ENCODE measurements around the gene TFB1M.

The TFB1M gene

DNA sequence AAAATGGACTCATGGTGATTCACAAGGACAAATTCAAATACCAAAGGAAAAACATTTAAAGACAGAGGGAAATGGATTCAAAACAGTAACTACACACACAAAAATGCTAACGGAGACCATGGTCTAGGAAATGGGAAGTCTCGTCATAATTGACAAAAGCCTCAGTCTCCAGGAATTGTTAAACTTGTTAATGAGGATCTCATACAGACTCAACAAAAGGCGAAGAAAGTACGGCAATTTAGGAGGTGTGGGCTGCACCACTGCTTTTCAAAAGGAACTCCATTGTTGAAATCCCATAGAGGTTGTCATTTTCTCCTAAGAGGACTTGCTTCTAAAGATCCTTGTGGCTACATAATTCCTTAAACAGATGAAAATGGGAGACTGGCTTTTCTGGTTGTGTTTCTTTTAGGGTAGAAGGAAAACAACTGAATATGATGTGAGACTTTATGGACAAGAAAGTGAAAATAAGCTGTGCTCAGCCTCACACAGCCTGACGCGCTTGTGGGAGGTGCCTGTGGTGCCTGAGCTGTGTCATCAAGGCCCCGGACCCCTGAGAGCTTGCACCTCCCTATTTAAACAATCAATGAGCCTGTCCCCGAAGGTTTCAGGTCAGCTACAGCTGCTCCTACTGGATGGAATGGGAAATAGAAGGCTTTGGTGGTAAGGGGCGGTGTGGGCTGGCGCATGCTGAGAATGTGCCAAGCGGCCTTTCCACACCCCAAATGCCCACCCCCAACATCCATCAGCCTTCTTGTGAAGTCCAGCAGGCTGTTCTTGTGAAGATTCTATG, 53.0 kb downstream of the TFB1M start:
- DNase-seq: no peak

DNA sequence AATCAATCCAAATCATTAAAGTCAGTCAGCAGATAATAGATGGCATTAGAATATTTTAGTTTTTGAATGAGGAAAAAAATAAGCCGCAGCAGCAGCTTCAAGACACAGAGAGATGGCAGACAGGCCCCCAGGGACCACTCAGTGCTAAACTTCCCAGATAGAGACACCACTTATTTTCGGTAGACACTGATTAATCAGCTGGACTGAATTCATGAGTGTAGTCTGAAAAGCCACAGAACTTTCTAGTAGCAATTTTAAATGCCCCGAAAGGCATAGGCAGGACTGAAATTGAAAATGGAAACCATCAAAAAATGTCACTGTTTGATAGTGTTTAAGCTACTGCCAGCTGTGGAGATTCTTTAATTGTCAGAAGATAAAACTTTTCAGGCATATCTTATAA, 53.6 kb downstream of the TFB1M start:
- no peak for DNase-seq

DNA sequence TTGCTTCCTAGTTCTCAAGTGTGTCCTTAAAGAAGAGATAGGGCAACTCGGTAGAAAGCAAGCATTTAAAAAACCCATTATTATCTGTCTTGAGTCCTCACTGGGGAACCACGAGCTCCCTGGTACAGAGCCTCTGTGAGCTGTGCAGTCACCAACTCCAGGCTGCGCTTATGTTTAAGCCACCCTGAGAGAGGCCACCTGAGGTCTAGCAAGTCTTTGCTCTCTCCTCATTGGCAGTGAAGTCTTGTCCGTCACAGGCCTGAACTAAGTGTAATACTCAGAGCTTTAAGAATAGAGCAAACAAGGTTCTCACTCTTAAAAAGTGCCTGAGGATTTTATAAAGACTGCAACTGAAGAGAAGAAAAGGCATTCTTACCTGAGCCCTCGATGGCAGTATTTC, 54.4 kb downstream of the TFB1M start:
- no peak for DNase-seq

DNA sequence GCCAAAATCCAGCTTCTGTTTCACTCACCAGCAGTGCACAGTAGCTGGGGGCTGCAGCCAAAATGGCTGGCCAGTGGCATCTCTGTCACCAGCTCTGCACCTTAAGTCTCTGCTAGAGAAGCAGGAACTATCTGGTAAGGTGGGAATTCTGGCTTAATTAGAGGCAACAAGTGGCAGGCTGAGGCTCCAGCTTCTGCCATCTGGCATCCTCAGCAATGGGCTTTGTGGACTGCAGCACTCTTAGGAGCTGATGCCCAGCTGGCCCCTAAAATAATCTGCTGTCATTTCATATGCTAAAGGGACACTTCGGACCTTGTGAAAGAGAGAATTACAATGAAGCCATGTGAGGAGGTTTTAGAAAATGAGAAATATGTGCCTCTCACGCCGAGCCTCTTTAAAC, 55.1 kb downstream of the TFB1M start:
- DNase-seq: no peak

DNA sequence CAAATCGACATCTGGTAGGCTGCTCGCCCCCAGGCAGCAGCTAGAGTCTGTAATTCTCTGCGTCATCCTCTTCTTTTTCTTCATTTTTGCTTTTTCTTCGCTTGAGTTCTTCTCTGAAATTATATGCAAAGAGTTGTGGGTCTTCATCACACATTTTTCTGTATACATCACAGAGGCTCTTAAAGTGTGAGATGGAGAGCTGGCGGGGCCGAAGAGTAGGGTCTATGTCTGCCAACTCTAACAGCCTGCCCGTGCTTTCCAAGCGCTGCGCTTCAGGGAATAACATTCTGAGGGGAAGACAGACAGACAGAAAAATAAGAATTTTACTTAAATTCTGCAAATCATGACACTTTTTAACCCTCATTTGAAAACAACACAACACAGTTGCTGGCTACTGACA, 56.5 kb downstream of the TFB1M start:
- DNase-seq: no peak

DNA sequence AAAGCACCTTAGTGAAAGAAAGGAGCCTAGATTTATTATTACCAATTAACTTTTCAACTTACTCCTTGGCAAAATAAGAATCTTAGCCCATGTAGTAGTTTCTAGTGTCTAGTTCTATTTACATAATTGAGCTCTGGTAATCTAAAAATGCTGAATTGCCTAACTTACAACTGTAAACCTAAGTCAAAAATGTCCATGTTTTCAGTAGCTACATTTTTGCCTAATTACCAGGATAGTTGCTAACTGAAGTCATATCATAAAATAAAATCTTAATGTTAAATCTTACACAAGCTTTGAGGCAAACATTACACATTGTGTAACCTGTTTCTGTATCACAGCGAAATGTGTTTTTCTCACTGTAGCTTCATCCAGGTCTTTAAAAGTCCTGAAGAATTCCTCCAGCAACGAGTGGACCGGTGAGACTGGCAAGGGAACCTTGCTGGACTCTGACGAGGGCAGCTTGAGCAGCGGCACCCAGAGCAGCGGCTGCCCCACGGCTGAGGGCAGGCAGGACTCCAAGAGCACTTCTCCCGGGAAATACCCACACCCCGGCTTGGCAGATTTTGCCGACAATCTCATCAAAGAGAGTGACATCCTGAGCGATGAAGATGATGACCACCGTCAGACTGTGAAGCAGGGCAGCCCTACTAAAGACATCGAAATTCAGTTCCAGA, 58.0 kb downstream of the TFB1M start:
- DNase-seq: no peak

- DNase-seq: no peak
These were observed 60.1 kb downstream of the TFB1M start for GRCh38 chr6:155254139-155254538.

DNA sequence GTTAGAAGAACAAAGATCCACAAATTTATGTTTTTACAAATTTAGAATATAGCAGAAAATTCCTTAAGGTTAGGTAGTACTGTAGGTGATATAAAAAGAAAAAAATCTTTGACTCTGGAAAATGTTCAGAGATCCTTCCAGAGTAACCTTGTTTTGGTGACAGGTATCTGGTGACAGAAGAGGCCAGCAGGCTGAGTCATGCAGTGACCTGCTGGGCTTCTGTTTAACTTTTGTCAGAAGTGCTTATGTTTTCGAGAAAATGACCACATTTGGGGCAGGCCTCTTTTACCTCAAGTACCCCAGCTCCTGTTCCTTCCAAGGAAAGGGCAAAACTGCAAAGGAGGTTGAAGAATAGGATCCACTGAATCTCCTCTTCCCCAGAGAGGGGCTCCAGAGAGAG, 60.9 kb downstream of the TFB1M start:
- DNase-seq: no peak

- DNase-seq: no peak
These were observed 61.7 kb downstream of the TFB1M start for GRCh38 chr6:155252581-155252980.

DNA sequence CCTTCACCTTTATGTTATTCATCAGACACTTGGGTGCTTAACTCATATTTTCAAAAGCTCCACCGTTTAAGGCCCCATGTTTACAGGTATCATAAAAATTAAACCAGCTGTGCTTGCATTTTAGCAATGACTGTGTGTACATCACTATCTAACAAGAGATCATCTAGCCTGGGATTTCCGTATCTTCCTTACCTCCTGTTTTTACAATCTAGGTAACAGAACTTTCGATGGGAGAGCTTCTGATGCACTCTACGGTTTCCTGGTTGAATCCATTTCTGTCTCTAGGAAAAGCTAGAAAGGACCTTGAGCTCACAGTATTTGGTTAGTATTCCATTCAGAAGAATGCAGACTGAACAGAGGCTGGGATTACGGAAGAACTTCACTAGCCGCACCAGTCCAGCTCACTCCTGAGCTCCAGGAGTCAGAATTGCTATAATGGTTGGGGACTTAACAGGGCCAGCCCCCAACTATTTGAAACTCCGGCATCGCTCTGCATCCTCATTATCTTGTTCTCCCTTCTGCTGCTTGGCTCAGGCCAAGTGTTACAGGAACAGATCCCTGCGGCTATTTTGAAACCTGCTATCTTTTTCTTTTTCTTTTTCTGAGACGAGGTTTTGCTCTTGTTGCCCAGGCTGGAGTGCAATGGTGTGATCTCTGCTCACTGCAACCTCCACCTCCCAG, 63.4 kb downstream of the TFB1M start:
- DNase-seq: no peak

DNA sequence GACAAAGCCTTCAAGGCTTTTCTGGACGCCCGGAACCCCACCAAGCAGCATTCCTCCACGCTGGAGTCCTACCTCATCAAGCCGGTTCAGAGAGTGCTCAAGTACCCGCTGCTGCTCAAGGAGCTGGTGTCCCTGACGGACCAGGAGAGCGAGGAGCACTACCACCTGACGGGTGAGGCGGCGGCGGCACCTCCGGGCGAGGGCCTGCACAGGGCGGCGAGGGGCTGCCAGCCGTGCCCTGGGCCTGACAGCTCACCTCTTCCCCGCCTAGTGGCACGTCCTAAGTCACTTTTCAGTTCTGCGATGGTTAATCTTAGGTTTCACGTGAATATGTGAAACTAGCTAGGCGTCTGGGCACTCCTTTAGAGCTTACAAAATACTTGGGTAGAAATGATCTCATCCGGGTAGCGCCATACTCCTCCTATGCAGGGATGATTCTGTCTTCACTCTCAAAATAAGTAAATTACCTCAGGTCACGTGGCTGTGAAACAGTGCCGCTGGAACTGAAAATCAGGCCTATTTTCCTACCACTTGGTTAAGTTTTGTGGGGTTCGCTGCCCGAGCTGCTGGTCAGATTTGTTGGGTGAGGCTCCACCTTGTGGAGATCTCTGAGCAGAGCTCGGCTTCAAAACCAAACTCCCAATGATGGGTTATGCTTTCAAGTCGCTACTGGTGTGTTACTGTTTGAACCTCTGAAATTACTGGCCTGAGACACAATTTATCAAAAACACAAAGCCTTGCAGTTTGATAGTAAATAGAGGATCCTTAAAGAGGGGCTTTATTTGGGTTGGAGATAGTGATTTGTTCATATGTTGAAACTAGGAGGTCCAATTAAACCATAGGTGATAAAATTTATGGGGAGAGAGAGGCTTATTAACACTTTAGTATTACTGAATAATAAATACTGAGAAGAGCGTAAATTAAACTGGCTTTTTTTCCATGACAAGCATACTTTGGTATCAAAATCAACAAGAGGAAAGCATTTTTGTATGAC, 66.0 kb downstream of the TFB1M start:
- no peak for DNase-seq

GRCh38 chr6:155247618-155248007, 66.7 kb downstream of the TFB1M start:
- DNase-seq: no peak

GRCh38 chr6:155246825-155247224, 67.5 kb downstream of the TFB1M start:
- no peak for DNase-seq

DNA sequence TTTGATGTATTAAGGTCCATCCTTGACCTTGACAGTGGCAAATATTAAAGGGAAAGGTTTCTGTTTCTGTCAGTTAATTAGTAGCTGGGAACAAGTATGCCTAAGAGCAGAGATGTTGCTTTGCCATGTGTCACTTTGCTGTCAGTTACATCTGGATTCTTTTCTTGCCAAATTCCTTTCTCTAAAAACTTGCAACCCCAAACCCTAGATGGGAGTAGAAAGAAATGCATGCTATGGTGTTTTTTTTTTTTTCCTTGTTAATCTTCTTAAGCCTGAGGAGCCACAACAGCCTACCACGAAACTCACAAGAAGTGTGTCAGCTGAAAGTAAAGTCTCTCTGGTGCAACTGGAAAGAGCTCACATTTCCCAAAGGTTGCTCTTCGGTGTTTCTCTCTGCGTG, 68.5 kb downstream of the TFB1M start:
- DNase-seq: no peak

- no peak for DNase-seq
These were observed 69.1 kb downstream of the TFB1M start for GRCh38 chr6:155245193-155245592.

DNA sequence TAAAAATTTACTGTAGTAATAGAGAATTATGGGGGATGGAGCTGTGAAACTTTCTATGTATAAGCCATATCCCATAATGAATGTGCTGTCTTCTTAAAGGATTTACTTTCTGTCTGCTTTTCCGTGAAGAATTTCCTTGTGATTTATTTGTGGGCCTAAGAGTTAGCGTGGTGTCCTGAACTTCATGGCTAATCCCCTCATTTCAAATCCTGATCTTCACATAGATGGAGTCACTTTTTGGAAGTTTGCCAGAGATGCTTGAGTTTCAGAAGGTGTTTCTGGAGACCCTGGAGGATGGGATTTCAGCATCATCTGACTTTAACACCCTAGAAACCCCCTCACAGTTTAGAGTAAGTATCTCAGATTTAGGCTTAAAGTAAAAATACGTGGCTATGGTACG, 69.8 kb downstream of the TFB1M start:
- DNase-seq: no peak

DNA sequence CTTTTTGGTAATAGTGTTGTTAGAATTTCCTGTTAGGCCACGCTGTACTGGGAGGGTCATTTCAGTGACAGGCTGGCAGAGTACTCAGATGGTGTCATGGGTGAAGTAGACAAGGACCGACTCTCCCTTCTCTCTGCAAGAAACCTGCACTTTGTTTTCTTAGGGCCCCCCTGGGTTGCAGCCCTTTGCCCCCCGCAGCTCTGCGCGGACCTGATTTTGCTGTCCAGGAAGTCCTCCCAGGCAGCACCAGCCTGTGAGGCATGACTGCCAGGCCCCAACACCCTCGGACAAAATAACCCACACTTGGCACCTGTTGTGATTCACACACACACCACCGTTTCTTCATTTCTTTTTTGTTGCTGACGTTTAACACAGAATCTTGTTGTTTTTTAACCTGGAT, 72.3 kb downstream of the TFB1M start:
- no peak for DNase-seq

DNA sequence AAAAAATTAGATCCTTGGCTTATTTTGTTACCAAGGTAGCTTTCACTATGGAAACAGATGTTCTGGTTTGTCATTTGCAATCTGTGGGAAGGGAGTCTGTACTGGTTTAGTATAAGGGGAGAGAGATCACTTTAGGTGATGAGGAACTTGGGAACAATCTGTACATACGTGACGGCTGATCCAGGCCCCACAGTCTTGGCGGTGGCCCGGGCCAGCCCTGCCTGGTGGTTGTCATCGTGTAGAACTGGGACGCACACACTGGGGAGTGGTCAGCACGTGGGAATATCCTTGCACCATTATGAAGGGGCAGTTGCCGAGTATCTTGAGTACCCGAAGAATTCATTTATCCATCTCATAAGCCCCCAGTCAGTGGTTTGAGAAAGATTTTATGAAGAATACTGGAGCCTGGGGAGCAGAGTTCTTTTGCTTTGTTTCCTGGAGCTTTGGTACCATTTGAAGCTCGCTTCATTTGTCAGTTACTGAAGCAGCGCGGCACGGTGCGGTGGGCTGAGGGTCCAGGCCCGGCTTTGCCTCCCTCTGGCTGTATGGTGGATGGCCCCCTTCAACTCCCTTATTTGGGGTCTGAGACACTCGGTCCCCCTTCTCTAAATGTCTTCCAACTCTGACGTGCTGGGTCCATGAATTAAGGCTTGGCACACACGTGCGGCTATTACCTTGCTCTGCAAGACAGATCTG, 73.2 kb downstream of the TFB1M start:
- DNase-seq: no peak

- no peak for DNase-seq
These were observed 76.7 kb downstream of the TFB1M start for GRCh38 chr6:155237613-155238012.

- no peak for DNase-seq
These were observed 79.2 kb downstream of the TFB1M start for GRCh38 chr6:155235087-155235486.

DNA sequence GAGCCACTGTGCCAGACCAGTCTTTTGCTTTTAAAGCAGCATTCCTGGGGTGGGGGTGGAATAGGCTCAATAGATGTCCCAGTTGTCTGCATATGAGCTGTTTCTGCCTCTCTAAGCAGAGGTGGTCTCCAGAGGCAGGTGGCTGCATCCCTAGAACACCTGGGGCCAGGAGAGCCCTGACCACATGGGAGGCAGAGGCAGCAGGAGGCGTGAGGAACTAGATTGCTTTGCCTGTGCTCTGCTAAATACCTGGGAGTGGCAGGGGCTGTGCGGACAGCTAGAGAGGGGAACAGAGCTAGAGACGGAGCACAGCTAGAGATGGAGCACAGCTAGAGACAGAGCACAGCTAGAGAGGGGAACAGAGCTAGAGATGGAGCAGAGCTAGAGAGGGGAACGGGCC, 79.6 kb downstream of the TFB1M start:
- DNase-seq: no peak

DNA sequence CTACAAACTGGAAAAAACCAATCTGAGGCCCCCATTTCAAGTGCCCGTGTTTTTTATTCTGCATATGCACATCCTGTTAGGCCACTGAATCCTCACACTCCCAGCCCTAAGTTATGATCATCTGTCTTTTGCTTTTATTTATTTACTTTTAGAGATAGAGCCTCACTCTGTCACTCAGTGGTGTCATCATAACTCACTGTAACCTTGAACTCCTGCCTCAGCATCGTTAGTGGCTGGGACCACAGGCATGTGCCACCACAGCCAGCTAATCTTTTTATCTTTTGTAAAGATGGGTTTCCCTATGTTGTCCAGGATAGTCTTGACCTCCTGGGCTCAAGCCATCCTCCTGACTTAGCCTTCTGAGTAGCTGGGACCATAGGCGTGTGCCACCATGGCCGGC, 80.1 kb downstream of the TFB1M start:
- DNase-seq: no peak
